Adrenal gland (tissue), 12 donors: Measurements from ENCODE around the gene ZNF579. TPM values are rescaled to one million over a fixed set of nuclear protein-coding genes. Genes with fewer than 3 reads are reported as not detected.

Experiments used
- DNase-seq, 7 donors: peaks; one replicate each; pipeline ENCODE4 v3.0.0-alpha.2; 2019 to 2020
- H3K27ac ChIP-seq, 5 donors: fragments of 200-600 bp; sonication (generic) in 4 of 5; 1 replicate in 3 of 5; 2 replicates in 2 of 5; pipeline versions ENCODE4 v1.5.1 to v1.8.0; 2016 to 2020; ENCODE audit warnings: mild to moderate bottlenecking in 1 of 5
- H3K27me3 ChIP-seq: fragments of 200-600 bp; 2 replicates; pipeline ENCODE4 v1.8.0; 2021
- H3K36me3 ChIP-seq, 2 donors: fragments of 200-600 bp; replicated peaks in 1 of 2; 1 replicate in 1 of 2; 2 replicates in 1 of 2; pipeline versions ENCODE4 v1.5.1 to v1.8.0; 2018 to 2022
- H3K4me1 ChIP-seq, 2 donors: fragments of 200-600 bp; replicated peaks in 1 of 2; 1 replicate in 1 of 2; 2 replicates in 1 of 2; pipeline versions ENCODE4 v1.5.1 to v1.8.0; 2018 to 2021
- H3K4me3 ChIP-seq, 4 donors: fragments of 200-600 bp; sonication (generic) in 3 of 4; one replicate each; pipeline ENCODE4 v1.5.1; 2016 to 2018
- H3K9me3 ChIP-seq, 3 donors: fragments of 200-600 bp; sonication (generic) in 1 of 3; replicated peaks in 1 of 3; 1 replicate in 2 of 3; 2 replicates in 1 of 3; pipeline versions ENCODE4 v1.5.1 to v1.8.0; 2016 to 2021
- CTCF ChIP-seq, 6 experiments: fragments of 450-650 bp in 4 of 6; fragments of 200-600 bp in 2 of 6; sonication (generic) in 1 of 6; IDR thresholded peaks; 1 replicate in 5 of 6; 2 replicates in 1 of 6; pipeline versions ENCODE4 v1.5.1 to v1.8.0; 2016 to 2021; ENCODE audit warnings: antibody characterized with exemption in 6 of 6, mild to moderate bottlenecking in 2 of 6, moderate library complexity in 1 of 6
- POLR2A ChIP-seq, 2 donors: fragments of 450-650 bp; IDR thresholded peaks; one replicate each; pipeline ENCODE4 v1.6.1; 2017; ENCODE audit warnings: antibody characterized with exemption in 2 of 2, mild to moderate bottlenecking in 2 of 2, moderate library complexity in 1 of 2
- WGBS, 4 donors: extraction: QIAGEN DNeasy Blood & Tissue Kit in 2 of 4; methylation state at CpG; one replicate each; pipeline versions ENCODE4 v1.1.5 to v1.1.7; 2013 to 2017; 5-methylcytosine and 5-hydroxymethylcytosine counted together
- intact Hi-C, 2 donors: fragments of 100-400 bp; cut with DNase I; formaldehyde crosslinking; loops; one replicate each; pipeline versions ENCODE4 v1.14.1 to v1.15.0; 2022 to 2023
- polyA plus RNA-seq, 3 donors: library from polyadenylated mRNA; stranded (reverse); fragments of 200-250 nt in 2 of 3; fragments of 350-450 nt in 1 of 3; fragmentation: Illumina TruSeq in 1 of 3; extraction: RNeasy Lipid Tissue Mini Kit (QIAGEN cat#74804) in 1 of 3; gene quantifications; one replicate each; pipeline ENCODE4 v1.2.3, GENCODE V29; 2013 to 2014
- total RNA-seq, 9 donors: library from RNA; depleted of rRNA in 4 of 9; stranded (reverse); fragments of >200 nt in 4 of 9; fragments of 120-200 nt in 1 of 9; fragmentation: NEBNext Ultra II Directional in 1 of 9; extraction: Animal tissue kit (Norgen Biotek cat#: 25700) in 1 of 9; gene quantifications; one replicate each; pipeline versions ENCODE4 v1.1.0 to v1.2.4, GENCODE V29; 2013 to 2023
- donor health status: healthy with polysubstance abuse.
- donor health status: Bipolar disorder and iron deficiency.
- donor health status: DM: yes; HTN: yes; CAD: no.
- donor health status: DM: no; HTN: no; CAD: no.
- donor health status: DM: no; HTN: no; CAD: no.
- donor health status: DM: yes; HTN: yes; CAD: no.

ZNF579 gene
- total and polyA plus RNA-seq, 12 donors, result 2.1 to 27.1 (median 8.4) TPM

- Histone ChIP-seq H3K27ac (no peak overlapping the region), H3K4me3 (no peak overlapping the region), H3K36me3 (no peaks in the 10 kb centered on the region), H3K4me1 (no peaks in the 10 kb centered on the region), H3K9me3 (no peaks in the 10 kb centered on the region), H3K27me3 (peaks cover 23% of the 10 kb centered on the region)
- DNase-seq, result no peak
- TF ChIP-seq CTCF (IDR thresholded peaks at IDR 0.05) (no peak), POLR2A (IDR thresholded peaks at IDR 0.05) (no peak)
- intact Hi-C loops, result no loop called here
- WGBS, 4 donors, result 58 to 75% (median 70%) methylated on average over 7 to 8 of the region's 8 CpGs
Observed at GRCh38 chr19:55554741-55555152, 25.9 kb downstream of the ZNF579 start.

- intact Hi-C loops, result no loop called here
- no peaks in the 10 kb centered on the region for H3K4me1 ChIP-seq
- H3K27me3 ChIP-seq, result peaks cover 25% of the 10 kb centered on the region
Observed at GRCh38 chr19:55554302-55554701, 26.3 kb downstream of the ZNF579 start.

GRCh38 chr19:55553217-55554182 is 27.1 kb downstream of the ZNF579 start:
- H3K36me3 ChIP-seq, result no peaks in the 10 kb centered on the region
- intact Hi-C loops, result no loop called here
- no peaks in the 10 kb centered on the region for H3K4me1 ChIP-seq
- WGBS, 4 donors, result 59 to 67% (median 61%) methylated on average over 13 of the region's 13 CpGs
- H3K9me3 ChIP-seq, result no peaks in the 10 kb centered on the region
- TF ChIP-seq POLR2A (IDR thresholded peaks at IDR 0.05) (no peak), CTCF (IDR thresholded peaks at IDR 0.05) (no peak)
- no peak overlapping the region for H3K27ac ChIP-seq
- H3K27me3 ChIP-seq, result peaks cover 25% of the 10 kb centered on the region
- no peak overlapping the region for H3K4me3 ChIP-seq
- no peak for DNase-seq

More at GRCh38 chr19:55554302-55554701, 26.3 kb downstream of the ZNF579 start:
- no peak overlapping the region for H3K4me3 ChIP-seq
- TF ChIP-seq POLR2A (IDR thresholded peaks at IDR 0.05) (no peak), CTCF (IDR thresholded peaks at IDR 0.05) (no peak)
- no peaks in the 10 kb centered on the region for H3K9me3 ChIP-seq
- H3K27ac ChIP-seq, result no peak overlapping the region
- 85 to 90% (median 87%) methylated on average over 9 of the region's 9 CpGs for WGBS, 4 donors
- no peaks in the 10 kb centered on the region for H3K36me3 ChIP-seq
- no peak for DNase-seq

GRCh38 chr19:55552620-55553019 is 28.0 kb downstream of the ZNF579 start:
- no peak overlapping the region for H3K27ac ChIP-seq
- peaks cover 25% of the 10 kb centered on the region for H3K27me3 ChIP-seq
- H3K36me3 ChIP-seq, result no peaks in the 10 kb centered on the region
- no peaks in the 10 kb centered on the region for H3K9me3 ChIP-seq
- DNase-seq, result no peak
- no peaks in the 10 kb centered on the region for H3K4me1 ChIP-seq
- H3K4me3 ChIP-seq, result no peak overlapping the region
- 68 to 73% (median 71%) methylated on average over 13 of the region's 13 CpGs for WGBS, 4 donors
- TF ChIP-seq POLR2A (IDR thresholded peaks at IDR 0.05) (no peak), CTCF (IDR thresholded peaks at IDR 0.05) (no peak)
- intact Hi-C loops, result no loop called here
